Mesothelial cell of epicardium (in vitro differentiated cells): ENCODE results near the gene RNASET2. TPM values are rescaled to one million over a fixed set of nuclear protein-coding genes. Genes with fewer than 3 reads are reported as not detected.

ENCODE experiments used
- DNase-seq, 2 experiments: peaks; one replicate each; pipeline ENCODE4 v3.0.0; 2021; ENCODE audit warnings: low spot score in 2 of 2; ENCODE audit not compliant: unreplicated experiment in 2 of 2
- H3K27ac Mint-ChIP-seq: 2 replicates; pipeline ENCODE4 v1.8.0; 2021; ENCODE audit warnings: mixed read lengths
- H3K27me3 Mint-ChIP-seq: 2 replicates; pipeline ENCODE4 v1.8.0; 2021; ENCODE audit warnings: low read depth, mixed read lengths
- H3K36me3 Mint-ChIP-seq: 2 replicates; pipeline ENCODE4 v1.8.0; 2021; ENCODE audit warnings: mixed read lengths
- H3K4me1 Mint-ChIP-seq: 2 replicates; pipeline ENCODE4 v1.8.0; 2021; ENCODE audit warnings: mixed read lengths
- H3K4me3 Mint-ChIP-seq: 2 replicates; pipeline ENCODE4 v1.8.0; 2021; ENCODE audit warnings: mild to moderate bottlenecking, moderate library complexity, mixed read lengths
- H3K9me3 Mint-ChIP-seq: 2 replicates; pipeline ENCODE4 v1.8.0; 2021; ENCODE audit warnings: mixed read lengths
- CTCF ChIP-seq: fragments of 200-600 bp; sonication (generic); IDR thresholded peaks from one replicate; pipeline ENCODE4 v1.5.0; 2021; ENCODE audit warnings: antibody characterized with exemption; ENCODE audit not compliant: unreplicated experiment
- microRNA-seq: library from miRNA; unstranded; fragments of <30 nt; microRNA quantifications from one replicate; pipeline ENCODE4 v1.2.0, GENCODE V29; 2021; ENCODE audit warnings: inconsistent platforms, mixed read lengths
- total RNA-seq: library from RNA; stranded (reverse); gene quantifications from 3 replicates; pipeline ENCODE4 v1.2.1, GENCODE V29; 2021

RNASET2 gene
- total RNA-seq, 1 donor from 2014 or later = 42.3 TPM

- no peaks in the 10 kb centered on the region for H3K4me1 Mint-ChIP-seq
- H3K36me3 Mint-ChIP-seq = peaks cover 3% of the 10 kb centered on the region
- H3K4me3 Mint-ChIP-seq = no peak overlapping the region
- H3K27ac Mint-ChIP-seq = no peak overlapping the region
- H3K9me3 Mint-ChIP-seq = peaks cover 12% of the 10 kb centered on the region
- DNase-seq = no peak
- peaks cover 6% of the 10 kb centered on the region for H3K27me3 Mint-ChIP-seq
- TF ChIP-seq CTCF = no peak
These were observed 76.8 kb downstream of the RNASET2 start for GRCh38 chr6:166879594-166879993.

Small RNA genes within 50 kb of the gene (microRNA-seq; reads per million reads assigned to microRNA genes)
- gene MIR3939 = 3.5 reads per million, percentile 9 among the genes with 10 or more reads in this experiment

Other genes with a start within 250 kb of the RNASET2 start
- 24.9 to 27.9 TPM (median 27.5 TPM) in 3 replicates for gene CEP43, start 42.8 kb upstream of the RNASET2 start, total RNA-seq
- gene CCR6, start 166.5 kb upstream of the RNASET2 start, total RNA-seq = not detected in 3 replicates
- not detected in 3 replicates for gene GPR31, start 201.4 kb upstream of the RNASET2 start, total RNA-seq